ENCODE data around the gene GBP3. TPM values are rescaled to one million over a fixed set of nuclear protein-coding genes. Genes with fewer than 3 reads are reported as not detected.
"Not testable (repeated sequence)": the region's sequence is repeated elsewhere in the genome, so short reads cannot be mapped to it uniquely, and the experiment has no call there.

GBP3 gene
- total RNA-seq, 4 donors from 2014 or later: 9.2 to 25.8 (median 11.2) TPM

- no peak for DNase-seq (ENCODE audit: low spot score in 2 of 2)
- Histone ChIP-seq H3K4me1 (no peaks in the 10 kb centered on the region), H3K9me3 (peaks cover 0 to 8% (median 0%) of the 10 kb centered on the region in 4 donors), H3K27ac (no peak overlapping the region), H3K4me3 (no peak overlapping the region), H3K27me3 (no peaks in the 10 kb centered on the region), H3K36me3 (no peaks in the 10 kb centered on the region)
- WGBS, 2 donors: 82 to 86% methylated on average over 1 of the region's 1 CpG
- TF ChIP-seq EP300 (IDR thresholded peaks at IDR 0.05) (no peak), POLR2A (IDR thresholded peaks at IDR 0.05) (no peak)
- TF ChIP-seq, protein P1, sequence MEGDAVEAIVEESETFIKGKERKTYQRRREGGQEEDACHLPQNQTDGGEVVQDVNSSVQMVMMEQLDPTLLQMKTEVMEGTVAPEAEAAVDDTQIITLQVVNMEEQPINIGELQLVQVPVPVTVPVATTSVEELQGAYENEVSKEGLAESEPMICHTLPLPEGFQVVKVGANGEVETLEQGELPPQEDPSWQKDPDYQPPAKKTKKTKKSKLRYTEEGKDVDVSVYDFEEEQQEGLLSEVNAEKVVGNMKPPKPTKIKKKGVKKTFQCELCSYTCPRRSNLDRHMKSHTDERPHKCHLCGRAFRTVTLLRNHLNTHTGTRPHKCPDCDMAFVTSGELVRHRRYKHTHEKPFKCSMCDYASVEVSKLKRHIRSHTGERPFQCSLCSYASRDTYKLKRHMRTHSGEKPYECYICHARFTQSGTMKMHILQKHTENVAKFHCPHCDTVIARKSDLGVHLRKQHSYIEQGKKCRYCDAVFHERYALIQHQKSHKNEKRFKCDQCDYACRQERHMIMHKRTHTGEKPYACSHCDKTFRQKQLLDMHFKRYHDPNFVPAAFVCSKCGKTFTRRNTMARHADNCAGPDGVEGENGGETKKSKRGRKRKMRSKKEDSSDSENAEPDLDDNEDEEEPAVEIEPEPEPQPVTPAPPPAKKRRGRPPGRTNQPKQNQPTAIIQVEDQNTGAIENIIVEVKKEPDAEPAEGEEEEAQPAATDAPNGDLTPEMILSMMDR (IDR thresholded peaks at IDR 0.05): no peak
These were observed 14.5 kb upstream of the GBP3 start for GRCh38 chr1:89037186-89037585.

GRCh38 chr1:89035080-89035479, 12.4 kb upstream of the GBP3 start:
- Histone ChIP-seq H3K4me3 (no peak overlapping the region), H3K4me1 (no peaks in the 10 kb centered on the region), H3K27ac (no peak overlapping the region), H3K27me3 (no peaks in the 10 kb centered on the region), H3K36me3 (no peaks in the 10 kb centered on the region), H3K9me3 (peaks cover 0 to 8% (median 0%) of the 10 kb centered on the region in 4 donors)
- TF ChIP-seq, protein P1 (IDR thresholded peaks at IDR 0.05): no peak
- no peak for TF ChIP-seq EP300 (IDR thresholded peaks at IDR 0.05)
- no peak for TF ChIP-seq POLR2A (IDR thresholded peaks at IDR 0.05)
- 89 to 90% methylated on average over 1 of the region's 1 CpG for WGBS, 2 donors
- no peak for DNase-seq (ENCODE audit: low spot score in 2 of 2)

- WGBS, 2 donors: 90 to 98% methylated on average over 2 to 5 of the region's 5 CpGs
These were observed 11.3 kb upstream of the GBP3 start for GRCh38 chr1:89034004-89034403.

GRCh38 chr1:89029051-89029450, 6.4 kb upstream of the GBP3 start:
- not testable (repeated sequence) for H3K36me3 ChIP-seq; H3K27me3 ChIP-seq; DNase-seq (ENCODE audit: low spot score in 2 of 2); H3K27ac ChIP-seq; H3K4me1 ChIP-seq; H3K9me3 ChIP-seq; H3K4me3 ChIP-seq
- WGBS, 2 donors: 88 to 89% methylated on average over 2 of the region's 2 CpGs

More at GRCh38 chr1:89034004-89034403, 11.3 kb upstream of the GBP3 start:
- not testable (repeated sequence) for DNase-seq (ENCODE audit: low spot score in 2 of 2); H3K27ac ChIP-seq; H3K27me3 ChIP-seq; H3K36me3 ChIP-seq; H3K4me1 ChIP-seq; H3K4me3 ChIP-seq; H3K9me3 ChIP-seq

DNA sequence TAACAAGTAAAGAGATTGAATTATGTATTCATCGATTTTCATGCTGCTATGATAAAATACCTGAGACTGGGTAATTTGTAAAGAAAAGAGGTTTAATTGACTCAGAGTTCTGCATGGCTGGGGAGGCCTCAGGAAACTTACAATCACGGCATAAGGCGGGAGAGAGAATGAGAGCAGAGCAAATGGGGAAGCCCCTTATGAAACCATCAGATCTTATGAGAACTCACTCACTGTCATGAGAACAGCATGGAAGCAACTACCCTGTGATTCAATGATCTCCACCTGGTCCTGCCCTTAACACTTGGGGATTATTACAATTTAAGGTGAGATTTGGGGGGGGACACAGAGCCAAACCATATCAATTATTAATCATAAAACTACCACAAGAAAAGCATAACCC, 3.3 kb upstream of the GBP3 start:
- no peak for DNase-seq (ENCODE audit: low spot score in 2 of 2)
- Histone ChIP-seq H3K4me1 (peaks cover 0 to 19% (median 4%) of the 10 kb centered on the region in 4 donors), H3K4me3 (no peak overlapping the region), H3K27me3 (no peaks in the 10 kb centered on the region), H3K9me3 (peaks cover 0 to 4% (median 0%) of the 10 kb centered on the region in 4 donors), H3K27ac (no peak overlapping the region), H3K36me3 (no peaks in the 10 kb centered on the region)
- TF ChIP-seq, protein P1 (IDR thresholded peaks at IDR 0.05): no peak
- 93 to 94% methylated on average over 3 of the region's 3 CpGs for WGBS, 2 donors

- Histone ChIP-seq H3K27ac (peak overlapping the region; percentile 66 to 91 (median 82)), H3K9me3 (peaks cover 0 to 4% (median 0%) of the 10 kb centered on the region in 4 donors), H3K27me3 (no peaks in the 10 kb centered on the region), H3K36me3 (peaks cover 0 to 19% (median 0%) of the 10 kb centered on the region in 3 donors), H3K4me1 (peaks cover 0 to 27% (median 5%) of the 10 kb centered on the region in 4 donors), H3K4me3 (peak overlapping the region in 3 of 4 donors; percentile 31 to 58 (median 45))
- TF ChIP-seq POLR2A (IDR thresholded peaks at IDR 0.05) (no peak), EP300 (IDR thresholded peaks at IDR 0.05) (no peak)
- TF ChIP-seq, protein P1 (IDR thresholded peaks at IDR 0.05): no peak
- DNase-seq (ENCODE audit: low spot score in 2 of 2): no peak
These were observed 360 bp upstream of the GBP3 start for GRCh38 chr1:89023026-89023425.

- DNase-seq (ENCODE audit: low spot score in 2 of 2): not testable (repeated sequence)
These were observed 4.3 kb downstream of the GBP3 start for GRCh38 chr1:89018318-89018717.

More at GRCh38 chr1:89018318-89018717, 4.3 kb downstream of the GBP3 start:
- not testable (repeated sequence) for H3K4me3 ChIP-seq, H3K27me3 ChIP-seq, H3K27ac ChIP-seq, H3K9me3 ChIP-seq
- Histone ChIP-seq H3K4me1 (peaks cover 0 to 30% (median 4%) of the 10 kb centered on the region in 4 donors), H3K36me3 (peaks cover 0 to 55% (median 0%) of the 10 kb centered on the region in 3 donors)
- WGBS, 2 donors: 62 to 67% methylated on average over 3 of the region's 3 CpGs
